ENCODE data around the gene JPH3.
"Not testable (repeated sequence)": the region's sequence is repeated elsewhere in the genome, so short reads cannot be mapped to it uniquely, and the experiment has no call there.

Gene JPH3

GRCh38 chr16:87654826-87655225, 52.5 kb downstream of the JPH3 start:
- DNase-seq (ENCODE audit: low read depth): no peak

- no peak for DNase-seq (ENCODE audit: low read depth)
Observed at GRCh38 chr16:87656328-87656727, 54.0 kb downstream of the JPH3 start.

GRCh38 chr16:87657621-87658192, 55.4 kb downstream of the JPH3 start:
- no peak for DNase-seq (ENCODE audit: low read depth)

- DNase-seq (ENCODE audit: low read depth): no peak
Observed at GRCh38 chr16:87658564-87659225, 56.4 kb downstream of the JPH3 start.

- peak; percentile 7 for DNase-seq (ENCODE audit: low read depth)
Observed at GRCh38 chr16:87661561-87661960, 59.3 kb downstream of the JPH3 start.

GRCh38 chr16:87662254-87663204, 60.2 kb downstream of the JPH3 start:
- DNase-seq (ENCODE audit: low read depth): no peak

GRCh38 chr16:87664792-87665191, 62.5 kb downstream of the JPH3 start:
- DNase-seq (ENCODE audit: low read depth): no peak

- DNase-seq (ENCODE audit: low read depth): no peak
Observed at GRCh38 chr16:87665193-87665592, 62.9 kb downstream of the JPH3 start.

- no peak for DNase-seq (ENCODE audit: low read depth)
Observed at GRCh38 chr16:87666919-87667318, 64.6 kb downstream of the JPH3 start.

- DNase-seq (ENCODE audit: low read depth): no peak
Observed at GRCh38 chr16:87667443-87667842, 65.1 kb downstream of the JPH3 start.

- no peak for DNase-seq (ENCODE audit: low read depth)
Observed at GRCh38 chr16:87667946-87668345, 65.6 kb downstream of the JPH3 start.

GRCh38 chr16:87669672-87670071, 67.4 kb downstream of the JPH3 start:
- no peak for DNase-seq (ENCODE audit: low read depth)

- DNase-seq (ENCODE audit: low read depth): no peak
Observed at GRCh38 chr16:87671221-87671620, 68.9 kb downstream of the JPH3 start.

- no peak for DNase-seq (ENCODE audit: low read depth)
Observed at GRCh38 chr16:87671715-87672270, 69.5 kb downstream of the JPH3 start.

GRCh38 chr16:87674419-87674818, 72.1 kb downstream of the JPH3 start:
- no peak for DNase-seq (ENCODE audit: low read depth)

- DNase-seq (ENCODE audit: low read depth): no peak
Observed at GRCh38 chr16:87675111-87675719, 72.9 kb downstream of the JPH3 start.

- DNase-seq (ENCODE audit: low read depth): no peak
Observed at GRCh38 chr16:87677830-87678229, 75.5 kb downstream of the JPH3 start.

- no peak for DNase-seq (ENCODE audit: low read depth)
Observed at GRCh38 chr16:87678618-87679017, 76.3 kb downstream of the JPH3 start.

- no peak for DNase-seq (ENCODE audit: low read depth)
Observed at GRCh38 chr16:87679593-87680271, 77.4 kb downstream of the JPH3 start.

GRCh38 chr16:87680272-87680644, 78.0 kb downstream of the JPH3 start:
- DNase-seq (ENCODE audit: low read depth): no peak

- not testable (repeated sequence) for DNase-seq (ENCODE audit: low read depth)
Observed at GRCh38 chr16:87681051-87681602, 78.8 kb downstream of the JPH3 start.

All from stimulated activated CD8-positive, alpha-beta memory T cell treated with anti-CD3 and anti-CD28 coated beads, Interleukin-12 subunit alpha, Interleukin-12 subunit beta, amount 100 ng/mL, for 1 hour (primary cell).